ENCODE results near the gene C2orf72. TPM values are rescaled to one million over a fixed set of nuclear protein-coding genes. Genes with fewer than 3 reads are reported as not detected.

C2orf72 gene
- total and polyA plus RNA-seq, 2 of the 4 experiments (the other 2 are of a cell fraction): 0.09 to 0.18 TPM

GRCh38 chr2:231032575-231033140, 4.7 kb upstream of the C2orf72 start:
- dilution Hi-C loops (cut with HindIII; ENCODE audit: low sequenced_read_pairs, unreplicated experiment): no loop called here

More at GRCh38 chr2:231032575-231033140, 4.7 kb upstream of the C2orf72 start:
- CTCF ChIA-PET: no interaction called here
- H2AK9ac ChIP-seq (replicated peaks; ENCODE audit: low read depth, low read length, poor library complexity): no peak overlapping the region
- H3K23ac ChIP-seq (ENCODE audit: low read depth, low read length): no peak overlapping the region
- no TSS peak for BruUV-seq (replicated peaks)
- DNase-seq (no peak), ATAC-seq (ENCODE audit: low read depth) (no peak)
- no peak overlapping the region for H3K14ac ChIP-seq (replicated peaks; ENCODE audit: low read depth, low read length)
- H3K27me3 ChIP-seq (ENCODE audit: control insufficient read depth, insufficient read depth, low read length): peaks cover 52% of the 10 kb centered on the region
- H3K56ac ChIP-seq (ENCODE audit: extremely low read depth, insufficient read depth, low read length): no peak overlapping the region
- no peaks in the 10 kb centered on the region for H4K20me1 ChIP-seq (ENCODE audit: insufficient read depth, low read length)
- no peak overlapping the region for H4K8ac ChIP-seq (ENCODE audit: low read depth in 2 of 2, low read length in 2 of 2)
- no peak for TF ChIP-seq NFE2L2 (IDR thresholded peaks at IDR 0.05; ENCODE audit: low read depth, low read length)
- TF ChIP-seq FOS (IDR thresholded peaks at IDR 0.05; ENCODE audit: low read depth, low read length): no peak
- no peak for TF ChIP-seq CEBPB (IDR thresholded peaks at IDR 0.05; ENCODE audit: low read depth, low read length)
- no peak for TF ChIP-seq MXI1 (IDR thresholded peaks at IDR 0.05; ENCODE audit: borderline replicate concordance, low read depth, low read length)
- no peak for TF ChIP-seq MAFK (IDR thresholded peaks at IDR 0.05; ENCODE audit: low read depth, low read length)
- TF ChIP-seq SMC3 (IDR thresholded peaks at IDR 0.05; ENCODE audit: low read depth, low read length): no peak
- no peak for TF ChIP-seq CHD1 (IDR thresholded peaks at IDR 0.05; ENCODE audit: low read depth, low read length)
- TF ChIP-seq ELK1 (IDR thresholded peaks at IDR 0.05; ENCODE audit: borderline replicate concordance, low read depth, low read length): no peak
- TF ChIP-seq BHLHE40 (IDR thresholded peaks at IDR 0.05; ENCODE audit: low read depth, low read length): no peak
- no peak for TF ChIP-seq RFX5 (IDR thresholded peaks at IDR 0.05; ENCODE audit: low read depth, low read length)
- no peak overlapping the region for H3K27ac ChIP-seq (ENCODE audit: insufficient read depth, low read length)
- no peak overlapping the region for H4K5ac ChIP-seq (ENCODE audit: low read depth, low read length)
- H4K91ac ChIP-seq (ENCODE audit: insufficient read depth, low read depth, low read length): no peak overlapping the region
- H3K79me1 ChIP-seq (ENCODE audit: low read depth in 1 of 2, low read length in 2 of 2): no peaks in the 10 kb centered on the region
- no peak overlapping the region for H2AFZ ChIP-seq (replicated peaks; ENCODE audit: low read length, poor library complexity)
- H2BK5ac ChIP-seq (ENCODE audit: low read depth, low read length, poor library complexity, severe bottlenecking): no peak overlapping the region
- in situ Hi-C loops (cut with MboI; ENCODE audit: low sequenced_read_pairs) (no loop called here), intact Hi-C loops (cut with micrococcal nuclease) (no loop called here)
- no peak overlapping the region for H3K9ac ChIP-seq (ENCODE audit: low read depth, low read length)
- no peak overlapping the region for H2AK5ac ChIP-seq (ENCODE audit: low read depth, low read length)
- WGBS, 2 experiments (ENCODE audit: extremely low coverage in 2 of 2, insufficient read length in 1 of 2): 0% methylated on average over 1 of the region's 5 CpGs; no CpG with 5 or more reads in 1 of the 2 experiments
- 0 out of 2 replicates have a peak, but pooled peaks cover 2% of the 10 kb centered on the region for H3K9me1 ChIP-seq (ENCODE audit: insufficient read depth, low read length)
- H3K9me3 ChIP-seq (ENCODE audit: control insufficient read depth, insufficient read depth, low read length): peaks cover 2% of the 10 kb centered on the region; the same call in 1 of the 2 replicates
- no peak overlapping the region for H3K4me2 ChIP-seq (ENCODE audit: low read depth, low read length)
- no peaks in the 10 kb centered on the region for H3K36me3 ChIP-seq (ENCODE audit: control insufficient read depth, insufficient read depth, low read length)
- no peak overlapping the region for H2BK120ac ChIP-seq (ENCODE audit: low read depth, low read length)
- H3K4me1 ChIP-seq (ENCODE audit: control insufficient read depth, insufficient read depth, low read length): no peaks in the 10 kb centered on the region
- no peak overlapping the region for H2BK15ac ChIP-seq (ENCODE audit: low read depth, low read length)
- H2BK20ac ChIP-seq (ENCODE audit: low read depth, low read length): no peak overlapping the region
- H3K4me3 ChIP-seq (ENCODE audit: insufficient read depth, low read depth, low read length): no peak overlapping the region
- POLR2A ChIA-PET (ENCODE audit: unreplicated experiment): no interaction called here
- H3K18ac ChIP-seq (ENCODE audit: low read depth, low read length): no peak overlapping the region
- H3K4ac ChIP-seq (ENCODE audit: low read depth, low read length): no peak overlapping the region

Data from IMR-90 (cell line).